Measurements from ENCODE around the gene TGM4.

DNA sequence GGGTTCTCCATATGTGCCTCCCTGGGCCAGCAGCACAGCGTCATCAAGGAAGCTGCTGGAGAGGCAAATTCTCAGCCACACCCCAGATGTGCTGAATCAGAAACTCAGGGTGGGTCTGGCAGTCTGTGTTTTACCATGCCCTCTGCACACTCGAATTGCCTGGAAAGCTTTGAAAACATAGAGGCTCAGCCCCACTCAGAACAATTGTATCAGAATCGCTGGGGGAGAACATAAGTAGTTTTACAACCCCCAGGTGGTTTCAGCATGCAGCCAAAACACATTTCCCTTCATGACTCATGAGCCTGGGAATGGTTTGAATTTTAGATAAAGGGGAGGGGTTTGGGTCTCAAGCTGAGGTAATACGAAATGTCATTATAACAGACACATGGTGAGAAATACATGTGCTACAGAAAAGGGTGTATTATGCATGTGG is 9.6 kb downstream of the TGM4 start:
- TF ChIP-seq, protein P1, sequence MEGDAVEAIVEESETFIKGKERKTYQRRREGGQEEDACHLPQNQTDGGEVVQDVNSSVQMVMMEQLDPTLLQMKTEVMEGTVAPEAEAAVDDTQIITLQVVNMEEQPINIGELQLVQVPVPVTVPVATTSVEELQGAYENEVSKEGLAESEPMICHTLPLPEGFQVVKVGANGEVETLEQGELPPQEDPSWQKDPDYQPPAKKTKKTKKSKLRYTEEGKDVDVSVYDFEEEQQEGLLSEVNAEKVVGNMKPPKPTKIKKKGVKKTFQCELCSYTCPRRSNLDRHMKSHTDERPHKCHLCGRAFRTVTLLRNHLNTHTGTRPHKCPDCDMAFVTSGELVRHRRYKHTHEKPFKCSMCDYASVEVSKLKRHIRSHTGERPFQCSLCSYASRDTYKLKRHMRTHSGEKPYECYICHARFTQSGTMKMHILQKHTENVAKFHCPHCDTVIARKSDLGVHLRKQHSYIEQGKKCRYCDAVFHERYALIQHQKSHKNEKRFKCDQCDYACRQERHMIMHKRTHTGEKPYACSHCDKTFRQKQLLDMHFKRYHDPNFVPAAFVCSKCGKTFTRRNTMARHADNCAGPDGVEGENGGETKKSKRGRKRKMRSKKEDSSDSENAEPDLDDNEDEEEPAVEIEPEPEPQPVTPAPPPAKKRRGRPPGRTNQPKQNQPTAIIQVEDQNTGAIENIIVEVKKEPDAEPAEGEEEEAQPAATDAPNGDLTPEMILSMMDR (IDR thresholded peaks at IDR 0.05 in 4 of 5, conservative IDR thresholded peaks at IDR 0.05 in 1 of 5) = no peak
- no peak for TF ChIP-seq POLR2A (IDR thresholded peaks at IDR 0.05)

All from gastrocnemius medialis (tissue), 4 donors.